GM12801 (cell line): ENCODE results near the gene CALML5.

Source experiments
- TF ChIP-seq, protein P1 (sequence below): IDR thresholded peaks from one replicate; pipeline ENCODE4 v1.5.1; 2011; ENCODE audit warnings: control low read depth; ENCODE audit not compliant: insufficient read length; ENCODE audit errors: extremely low read depth

Gene CALML5

DNA sequence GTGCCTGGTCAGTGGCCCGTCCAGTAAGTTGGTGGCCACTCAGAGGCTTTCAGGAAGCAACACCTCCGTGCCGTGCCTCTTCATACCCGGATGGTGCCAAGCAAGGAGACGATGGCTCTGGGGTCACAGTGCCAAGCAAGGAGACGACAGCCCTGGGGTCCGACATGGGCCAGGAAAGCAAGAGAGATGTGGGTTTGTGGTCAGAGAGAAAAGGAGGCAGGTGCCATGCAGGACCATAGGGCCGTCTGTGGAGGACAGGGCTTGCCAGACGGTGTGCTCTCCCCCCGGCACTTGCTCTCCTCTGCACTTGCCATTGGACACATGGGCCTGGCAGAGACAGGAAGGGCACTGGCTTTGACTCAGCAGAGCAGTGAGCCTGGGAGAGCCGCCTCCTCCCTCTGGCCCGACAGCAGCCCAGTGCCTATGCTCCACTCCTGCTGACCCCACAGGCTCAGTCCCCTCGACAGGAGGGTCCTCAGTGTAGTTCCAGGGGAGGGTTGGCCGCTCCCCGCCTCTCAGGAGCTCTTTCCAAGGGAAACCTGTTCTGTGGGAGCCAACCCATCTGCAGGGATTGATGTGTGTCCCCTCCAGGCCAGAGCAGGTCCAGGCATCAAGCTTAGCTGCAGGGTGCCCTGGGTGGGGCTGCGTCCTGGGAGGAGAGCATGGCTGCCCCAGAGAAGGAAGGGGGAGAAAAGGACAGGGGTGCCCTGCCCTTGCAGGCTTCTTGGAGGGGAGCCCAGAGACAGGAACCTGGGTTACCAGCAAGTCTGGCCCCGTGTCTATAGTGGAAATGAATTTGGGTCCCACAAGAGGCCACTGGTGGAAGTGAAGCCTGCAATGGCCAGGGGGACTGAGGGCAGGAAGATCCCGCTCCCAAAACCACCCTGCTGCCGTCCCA is 7.6 kb upstream of the CALML5 start:
- TF ChIP-seq, protein P1, sequence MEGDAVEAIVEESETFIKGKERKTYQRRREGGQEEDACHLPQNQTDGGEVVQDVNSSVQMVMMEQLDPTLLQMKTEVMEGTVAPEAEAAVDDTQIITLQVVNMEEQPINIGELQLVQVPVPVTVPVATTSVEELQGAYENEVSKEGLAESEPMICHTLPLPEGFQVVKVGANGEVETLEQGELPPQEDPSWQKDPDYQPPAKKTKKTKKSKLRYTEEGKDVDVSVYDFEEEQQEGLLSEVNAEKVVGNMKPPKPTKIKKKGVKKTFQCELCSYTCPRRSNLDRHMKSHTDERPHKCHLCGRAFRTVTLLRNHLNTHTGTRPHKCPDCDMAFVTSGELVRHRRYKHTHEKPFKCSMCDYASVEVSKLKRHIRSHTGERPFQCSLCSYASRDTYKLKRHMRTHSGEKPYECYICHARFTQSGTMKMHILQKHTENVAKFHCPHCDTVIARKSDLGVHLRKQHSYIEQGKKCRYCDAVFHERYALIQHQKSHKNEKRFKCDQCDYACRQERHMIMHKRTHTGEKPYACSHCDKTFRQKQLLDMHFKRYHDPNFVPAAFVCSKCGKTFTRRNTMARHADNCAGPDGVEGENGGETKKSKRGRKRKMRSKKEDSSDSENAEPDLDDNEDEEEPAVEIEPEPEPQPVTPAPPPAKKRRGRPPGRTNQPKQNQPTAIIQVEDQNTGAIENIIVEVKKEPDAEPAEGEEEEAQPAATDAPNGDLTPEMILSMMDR: no peak

DNA sequence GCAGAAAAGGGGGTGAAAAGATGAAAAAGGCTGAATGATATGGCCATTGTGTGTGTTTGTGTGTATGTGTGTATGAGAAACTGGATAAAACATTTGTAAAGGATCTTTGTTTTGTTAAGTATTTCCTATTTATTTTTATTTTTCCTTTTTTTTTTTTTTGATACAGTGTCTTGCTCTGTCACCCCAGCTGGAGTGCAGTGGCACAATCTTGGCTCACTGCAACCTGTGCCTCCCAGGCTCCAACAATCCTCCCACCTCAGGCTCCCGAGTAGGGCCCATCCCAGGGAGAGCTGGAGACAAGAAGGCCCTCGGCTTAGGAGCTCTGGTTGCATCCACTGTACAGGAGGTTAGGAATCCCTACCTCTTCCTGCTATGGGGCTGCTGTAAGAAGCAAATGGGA is 6.9 kb upstream of the CALML5 start:
- TF ChIP-seq, protein P1: no peak

DNA sequence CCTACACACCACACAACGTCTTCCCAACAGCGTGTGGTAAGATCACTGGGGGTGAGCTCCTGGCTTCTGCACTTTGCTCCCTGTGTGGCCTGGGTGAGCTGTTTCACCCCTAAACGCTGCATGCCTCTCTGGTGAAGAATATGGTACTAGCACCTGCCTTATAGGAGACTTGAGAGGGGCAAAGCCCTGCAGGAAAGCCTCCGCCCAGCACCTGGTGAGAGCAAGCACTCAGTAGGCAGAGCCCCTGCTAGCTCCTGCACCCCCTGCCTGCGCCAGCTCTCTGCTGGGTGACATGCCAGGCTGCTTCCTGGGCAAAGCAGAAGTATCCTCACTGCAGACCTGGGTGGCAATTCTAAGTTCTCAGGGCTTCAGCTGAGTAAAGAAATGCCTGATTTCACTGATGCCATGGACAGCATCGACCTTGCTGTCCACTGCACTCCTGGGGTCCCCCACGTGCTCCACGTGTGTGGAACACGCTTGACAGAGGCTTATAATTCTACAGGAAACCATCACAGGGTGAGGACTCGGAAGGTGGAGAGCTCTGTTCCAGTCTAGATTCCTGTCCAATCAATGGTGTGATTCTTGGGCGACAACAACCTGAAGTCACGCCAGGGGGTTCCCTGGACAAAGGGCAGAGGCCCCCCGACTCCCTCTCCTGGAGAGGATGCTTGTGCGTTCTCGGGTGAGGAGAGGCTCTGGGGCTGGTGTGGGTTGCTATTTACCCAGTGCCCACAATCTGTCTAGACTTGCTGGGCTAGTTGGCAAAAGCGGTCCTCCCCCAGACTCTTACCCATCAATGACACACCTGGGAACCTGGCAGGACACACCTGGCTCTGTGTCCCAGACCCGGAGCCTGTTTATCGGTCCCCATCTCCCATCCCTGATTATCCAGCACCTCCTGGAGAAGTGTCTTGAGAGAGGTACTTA is 5.0 kb upstream of the CALML5 start:
- TF ChIP-seq, protein P1: no peak

DNA sequence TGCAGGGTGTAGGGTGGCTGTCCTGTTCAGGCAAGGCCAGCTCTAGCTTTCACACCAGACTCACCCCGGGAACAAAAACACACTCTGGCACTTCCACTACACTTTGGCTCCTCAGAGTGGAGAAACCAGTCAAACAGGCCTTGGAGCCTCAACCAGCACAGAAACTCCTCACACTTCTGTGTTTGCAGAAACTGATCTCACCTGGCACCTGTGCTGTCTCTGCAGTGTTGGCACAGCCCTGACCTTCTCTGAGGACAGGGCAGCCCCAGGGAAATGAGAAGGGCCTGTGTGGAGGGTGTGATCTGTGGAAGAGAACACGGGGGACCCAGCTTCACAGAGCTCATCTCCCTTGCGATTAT is 4.1 kb upstream of the CALML5 start:
- TF ChIP-seq, protein P1: no peak

DNA sequence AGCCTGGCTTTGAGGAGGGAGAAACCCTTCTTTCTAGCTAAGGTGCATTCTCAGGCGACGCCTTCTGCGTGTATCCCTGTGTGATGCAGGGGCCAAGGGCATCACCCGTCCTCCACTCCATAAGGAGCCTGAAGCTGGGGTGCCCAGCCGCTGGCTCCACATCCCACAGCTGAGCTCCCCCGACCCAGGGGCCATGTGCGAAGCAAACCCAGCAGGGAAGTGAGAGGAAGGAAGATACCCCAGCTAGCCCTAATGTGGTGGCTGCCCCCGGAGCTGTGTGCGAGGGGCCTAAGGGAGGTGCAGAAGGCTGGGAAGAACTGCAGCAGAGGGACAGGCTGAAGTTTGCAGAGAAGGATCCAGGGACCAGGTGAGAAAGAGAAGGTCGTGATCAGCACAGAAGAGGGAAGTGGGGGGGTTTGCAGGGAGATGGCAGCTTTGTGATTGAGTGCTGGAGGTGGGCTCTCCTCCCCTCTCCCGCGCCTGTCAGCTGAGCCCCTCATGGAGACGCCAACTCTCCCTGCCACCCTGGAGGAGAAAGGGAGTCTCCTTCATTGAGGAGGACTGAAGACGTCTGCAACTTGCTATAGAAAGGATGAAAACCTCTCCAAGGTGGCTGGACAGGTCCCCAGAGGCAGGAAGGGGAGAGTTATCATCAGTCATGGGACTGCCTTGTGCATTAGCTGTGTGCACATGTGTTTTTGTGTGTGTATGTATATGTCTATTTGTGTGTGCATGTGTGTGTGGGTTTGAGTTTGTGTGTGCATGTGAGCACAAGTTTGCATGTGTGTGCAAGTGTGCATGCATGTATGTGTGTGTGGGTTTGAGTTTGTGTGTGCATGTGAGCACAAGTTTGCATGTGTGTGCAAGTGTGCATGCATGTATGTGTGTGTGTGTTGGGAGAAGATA is 3.5 kb upstream of the CALML5 start:
- TF ChIP-seq, protein P1: no peak

DNA sequence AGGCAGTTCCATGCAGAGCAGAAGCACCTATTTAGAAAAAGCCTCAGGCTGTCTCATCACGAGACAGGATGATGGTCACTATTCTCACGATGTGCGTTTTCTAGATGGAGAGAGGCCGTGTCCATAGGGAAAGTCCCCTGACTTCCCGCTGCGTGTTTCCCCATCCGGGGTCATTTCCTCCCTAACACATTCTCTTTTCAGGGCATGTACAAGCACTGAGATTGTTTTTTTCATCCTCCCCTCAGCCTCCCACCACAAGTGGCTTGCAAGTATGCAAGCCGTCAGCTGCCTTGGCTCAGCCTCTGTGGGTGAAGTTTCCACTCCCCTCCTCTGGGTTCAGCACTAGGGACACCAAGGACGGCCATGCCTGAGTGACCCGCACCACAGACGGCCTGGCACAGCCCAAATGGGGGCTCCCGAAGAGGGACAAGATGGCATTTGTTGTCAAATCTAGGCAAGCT is 2.7 kb upstream of the CALML5 start:
- TF ChIP-seq, protein P1: no peak
